Left ventricle myocardium inferior (tissue), 1 donor: ENCODE results near the gene SHISA6. TPM values are rescaled to one million over a fixed set of nuclear protein-coding genes. Genes with fewer than 3 reads are reported as not detected.

ENCODE experiments used
- DNase-seq: peaks from one replicate; pipeline ENCODE4 v3.0.0-alpha.2; 2020
- H3K27ac ChIP-seq: fragments of 200-600 bp; replicated peaks from 2 replicates; pipeline ENCODE4 v1.8.0; 2021
- H3K27me3 ChIP-seq: fragments of 200-600 bp; 2 replicates; pipeline ENCODE4 v1.8.0; 2021; ENCODE audit warnings: low read depth
- H3K36me3 ChIP-seq: fragments of 200-600 bp; 2 replicates; pipeline ENCODE4 v1.8.0; 2021
- H3K4me1 ChIP-seq: fragments of 200-600 bp; 2 replicates; pipeline ENCODE4 v1.8.0; 2021
- H3K4me3 ChIP-seq: fragments of 200-600 bp; 2 replicates; pipeline ENCODE4 v1.8.0; 2021; ENCODE audit warnings: mild to moderate bottlenecking, moderate library complexity
- H3K9me3 ChIP-seq: fragments of 200-600 bp; replicated peaks from 2 replicates; pipeline ENCODE4 v1.8.0; 2021
- intact Hi-C: fragments of 100-400 bp; cut with micrococcal nuclease; formaldehyde crosslinking; loops from one replicate; pipeline ENCODE4 v1.11.0; 2022
- total RNA-seq: library from RNA; stranded (reverse); fragmentation: NEBNext Ultra II Directional; extraction: Animal tissue kit (Norgen Biotek cat#: 25700); gene quantifications from one replicate; pipeline ENCODE4 v1.2.1, GENCODE V29; 2021
- TF ChIP-seq, protein P1 (sequence below): fragments of 200-600 bp; IDR thresholded peaks from 2 replicates; pipeline ENCODE4 v1.8.0; 2021; ENCODE audit warnings: antibody characterized with exemption, mild to moderate bottlenecking, borderline replicate concordance
- donor health status: DM: no; HTN: yes; CAD: no; lungs with severe emphysema.

Gene SHISA6
- total RNA-seq, 1 donor from 2014 or later, result 0.66 TPM

DNA sequence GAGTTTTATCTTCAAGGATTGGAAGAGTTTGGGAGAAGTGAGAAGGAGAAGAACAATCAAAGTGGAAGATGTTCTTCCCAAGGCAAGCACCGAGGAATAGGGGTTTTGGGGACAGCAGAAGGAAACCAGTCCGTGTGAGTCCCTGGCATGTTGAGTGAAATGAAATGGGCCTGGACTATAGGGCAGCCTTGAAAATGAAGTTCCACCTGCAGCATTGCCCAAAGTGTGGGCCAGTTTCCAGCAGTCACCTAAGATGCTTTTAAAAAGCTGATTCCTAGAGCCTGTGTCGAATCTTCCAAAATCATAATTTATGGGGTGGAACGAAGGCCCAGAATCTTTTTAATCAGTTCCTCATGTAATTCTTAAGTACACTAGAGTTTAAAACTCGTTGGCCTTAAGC is 297.4 kb downstream of the SHISA6 start:
- Histone ChIP-seq H3K36me3 (no peaks in the 10 kb centered on the region), H3K27ac (no peak overlapping the region), H3K4me1 (no peaks in the 10 kb centered on the region), H3K27me3 (peaks cover 11% of the 10 kb centered on the region), H3K9me3 (peaks cover 27% of the 10 kb centered on the region), H3K4me3 (no peak overlapping the region)
- no peak for DNase-seq
- TF ChIP-seq, protein P1, sequence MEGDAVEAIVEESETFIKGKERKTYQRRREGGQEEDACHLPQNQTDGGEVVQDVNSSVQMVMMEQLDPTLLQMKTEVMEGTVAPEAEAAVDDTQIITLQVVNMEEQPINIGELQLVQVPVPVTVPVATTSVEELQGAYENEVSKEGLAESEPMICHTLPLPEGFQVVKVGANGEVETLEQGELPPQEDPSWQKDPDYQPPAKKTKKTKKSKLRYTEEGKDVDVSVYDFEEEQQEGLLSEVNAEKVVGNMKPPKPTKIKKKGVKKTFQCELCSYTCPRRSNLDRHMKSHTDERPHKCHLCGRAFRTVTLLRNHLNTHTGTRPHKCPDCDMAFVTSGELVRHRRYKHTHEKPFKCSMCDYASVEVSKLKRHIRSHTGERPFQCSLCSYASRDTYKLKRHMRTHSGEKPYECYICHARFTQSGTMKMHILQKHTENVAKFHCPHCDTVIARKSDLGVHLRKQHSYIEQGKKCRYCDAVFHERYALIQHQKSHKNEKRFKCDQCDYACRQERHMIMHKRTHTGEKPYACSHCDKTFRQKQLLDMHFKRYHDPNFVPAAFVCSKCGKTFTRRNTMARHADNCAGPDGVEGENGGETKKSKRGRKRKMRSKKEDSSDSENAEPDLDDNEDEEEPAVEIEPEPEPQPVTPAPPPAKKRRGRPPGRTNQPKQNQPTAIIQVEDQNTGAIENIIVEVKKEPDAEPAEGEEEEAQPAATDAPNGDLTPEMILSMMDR, result no peak
- intact Hi-C loops, result no loop called here

- Histone ChIP-seq H3K27me3 (peaks cover 11% of the 10 kb centered on the region), H3K9me3 (peaks cover 29% of the 10 kb centered on the region), H3K4me3 (no peak overlapping the region), H3K36me3 (no peaks in the 10 kb centered on the region), H3K4me1 (no peaks in the 10 kb centered on the region), H3K27ac (no peak overlapping the region)
- TF ChIP-seq, protein P1, result no peak
- DNase-seq, result no peak
- intact Hi-C loops, result no loop called here
Observed at GRCh38 chr17:11539637-11540036, 298.6 kb downstream of the SHISA6 start.

DNA sequence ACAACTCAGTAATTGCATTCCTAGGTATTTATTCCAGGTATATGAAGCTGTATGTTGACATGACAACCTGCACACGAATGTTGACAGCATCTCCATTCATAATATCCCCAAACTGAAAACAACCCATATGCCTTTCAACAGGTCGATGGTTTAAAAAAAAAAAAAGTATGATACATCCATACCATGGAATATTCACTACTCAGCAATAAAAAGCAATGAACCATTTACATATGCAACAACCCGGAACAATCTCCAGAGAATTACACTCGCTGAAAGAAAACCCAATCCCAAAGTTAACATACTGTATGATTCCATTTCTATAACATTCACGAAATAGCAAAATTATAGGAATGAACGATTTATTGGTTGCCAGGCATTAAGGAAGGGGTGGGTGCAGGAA is 304.0 kb downstream of the SHISA6 start:
- no peaks in the 10 kb centered on the region for H3K4me1 ChIP-seq
- peaks cover 29% of the 10 kb centered on the region for H3K9me3 ChIP-seq
- intact Hi-C loops, result no loop called here
- DNase-seq, result no peak
- TF ChIP-seq, protein P1, result no peak
- H3K4me3 ChIP-seq, result no peak overlapping the region
- H3K27ac ChIP-seq, result no peak overlapping the region
- peaks cover 5% of the 10 kb centered on the region for H3K27me3 ChIP-seq
- H3K36me3 ChIP-seq, result no peaks in the 10 kb centered on the region

GRCh38 chr17:11545696-11546095 is 304.7 kb downstream of the SHISA6 start:
- no peaks in the 10 kb centered on the region for H3K36me3 ChIP-seq
- H3K27ac ChIP-seq, result no peak overlapping the region
- H3K4me1 ChIP-seq, result no peaks in the 10 kb centered on the region
- H3K9me3 ChIP-seq, result peaks cover 29% of the 10 kb centered on the region
- TF ChIP-seq, protein P1, result no peak
- intact Hi-C loops, result no loop called here
- no peak for DNase-seq
- no peaks in the 10 kb centered on the region for H3K27me3 ChIP-seq
- H3K4me3 ChIP-seq, result no peak overlapping the region

DNA sequence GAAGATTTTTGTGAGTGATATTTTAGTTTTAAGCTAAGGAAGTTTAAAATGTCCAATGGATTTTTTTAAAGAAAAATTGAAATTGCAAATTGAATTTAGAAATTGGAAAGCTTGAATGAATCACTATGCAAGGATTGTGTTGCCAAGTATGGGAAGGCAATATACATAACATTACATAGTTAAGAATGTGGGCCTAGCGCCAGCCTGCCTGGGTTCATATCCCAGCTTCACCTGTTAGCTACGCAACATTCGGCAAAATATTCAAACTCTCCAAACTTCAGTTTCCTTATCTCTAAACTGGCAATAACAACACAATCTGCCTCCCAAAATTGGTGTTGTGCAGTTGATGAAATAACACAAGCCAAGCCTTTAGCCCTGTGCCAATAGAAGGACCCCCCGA is 306.8 kb downstream of the SHISA6 start:
- Histone ChIP-seq H3K9me3 (peaks cover 7% of the 10 kb centered on the region), H3K27me3 (no peaks in the 10 kb centered on the region), H3K4me1 (no peaks in the 10 kb centered on the region), H3K27ac (no peak overlapping the region), H3K4me3 (no peak overlapping the region), H3K36me3 (no peaks in the 10 kb centered on the region)
- intact Hi-C loops, result no loop called here
- TF ChIP-seq, protein P1, result no peak
- DNase-seq, result no peak

- TF ChIP-seq, protein P1, result no peak
- no peaks in the 10 kb centered on the region for H3K4me1 ChIP-seq
- H3K9me3 ChIP-seq, result peaks cover 2% of the 10 kb centered on the region
- no peak for DNase-seq
- H3K4me3 ChIP-seq, result no peak overlapping the region
- H3K27me3 ChIP-seq, result no peaks in the 10 kb centered on the region
- no peak overlapping the region for H3K27ac ChIP-seq
- no peaks in the 10 kb centered on the region for H3K36me3 ChIP-seq
- intact Hi-C loops, result no loop called here
Observed at GRCh38 chr17:11548398-11548797, 307.4 kb downstream of the SHISA6 start.
